Measurements from ENCODE around the gene CDC42BPB.

Gene CDC42BPB

GRCh38 chr14:103013028-103013427, 44.3 kb downstream of the CDC42BPB start:
- no peak for DNase-seq

GRCh38 chr14:103009559-103009958, 47.8 kb downstream of the CDC42BPB start:
- DNase-seq, result no peak

GRCh38 chr14:103008768-103009357, 48.5 kb downstream of the CDC42BPB start:
- DNase-seq, result no peak

GRCh38 chr14:103008126-103008525, 49.2 kb downstream of the CDC42BPB start:
- no peak for DNase-seq

GRCh38 chr14:103007555-103007954, 49.8 kb downstream of the CDC42BPB start:
- DNase-seq, result no peak

GRCh38 chr14:103006991-103007520, 50.3 kb downstream of the CDC42BPB start:
- no peak for DNase-seq

- no peak for DNase-seq
Measured at GRCh38 chr14:103006106-103006505, 51.2 kb downstream of the CDC42BPB start.

GRCh38 chr14:103003850-103004249, 53.5 kb downstream of the CDC42BPB start:
- no peak for DNase-seq

GRCh38 chr14:103003351-103003615, 54.1 kb downstream of the CDC42BPB start:
- DNase-seq, result no peak

- DNase-seq, result no peak
Measured at GRCh38 chr14:103002578-103003350, 54.6 kb downstream of the CDC42BPB start.

- no peak for DNase-seq
Measured at GRCh38 chr14:103001651-103002396, 55.5 kb downstream of the CDC42BPB start.

- DNase-seq, result no peak
Measured at GRCh38 chr14:103001226-103001625, 56.1 kb downstream of the CDC42BPB start.

- DNase-seq, result no peak
Measured at GRCh38 chr14:103000291-103000921, 56.9 kb downstream of the CDC42BPB start.

- DNase-seq, result no peak
Measured at GRCh38 chr14:102999227-102999895, 58.0 kb downstream of the CDC42BPB start.

- no peak for DNase-seq
Measured at GRCh38 chr14:102998393-102998792, 59.0 kb downstream of the CDC42BPB start.

GRCh38 chr14:102996941-102997340, 60.4 kb downstream of the CDC42BPB start:
- DNase-seq, result no peak

GRCh38 chr14:102994689-102995088, 62.7 kb downstream of the CDC42BPB start:
- DNase-seq, result no peak

- DNase-seq, result no peak
Measured at GRCh38 chr14:102993523-102993922, 63.8 kb downstream of the CDC42BPB start.

GRCh38 chr14:102991376-102991775, 66.0 kb downstream of the CDC42BPB start:
- no peak for DNase-seq

- DNase-seq, result no peak
Measured at GRCh38 chr14:102988054-102988453, 69.3 kb downstream of the CDC42BPB start.

- no peak for DNase-seq
Measured at GRCh38 chr14:102986810-102987579, 70.4 kb downstream of the CDC42BPB start.

GRCh38 chr14:102985665-102986064, 71.7 kb downstream of the CDC42BPB start:
- no peak for DNase-seq

Data from activated naive CD4-positive, alpha-beta T cell treated with Interleukin-2 at 50 U/mL for 16 hours (primary cell).